Measurements from ENCODE around the gene KMT5C. TPM values are rescaled to one million over a fixed set of nuclear protein-coding genes. Genes with fewer than 3 reads are reported as not detected.

The KMT5C gene
- total and polyA plus RNA-seq, 8 donors = 12.9 to 27.6 (median 21.8) TPM

DNA sequence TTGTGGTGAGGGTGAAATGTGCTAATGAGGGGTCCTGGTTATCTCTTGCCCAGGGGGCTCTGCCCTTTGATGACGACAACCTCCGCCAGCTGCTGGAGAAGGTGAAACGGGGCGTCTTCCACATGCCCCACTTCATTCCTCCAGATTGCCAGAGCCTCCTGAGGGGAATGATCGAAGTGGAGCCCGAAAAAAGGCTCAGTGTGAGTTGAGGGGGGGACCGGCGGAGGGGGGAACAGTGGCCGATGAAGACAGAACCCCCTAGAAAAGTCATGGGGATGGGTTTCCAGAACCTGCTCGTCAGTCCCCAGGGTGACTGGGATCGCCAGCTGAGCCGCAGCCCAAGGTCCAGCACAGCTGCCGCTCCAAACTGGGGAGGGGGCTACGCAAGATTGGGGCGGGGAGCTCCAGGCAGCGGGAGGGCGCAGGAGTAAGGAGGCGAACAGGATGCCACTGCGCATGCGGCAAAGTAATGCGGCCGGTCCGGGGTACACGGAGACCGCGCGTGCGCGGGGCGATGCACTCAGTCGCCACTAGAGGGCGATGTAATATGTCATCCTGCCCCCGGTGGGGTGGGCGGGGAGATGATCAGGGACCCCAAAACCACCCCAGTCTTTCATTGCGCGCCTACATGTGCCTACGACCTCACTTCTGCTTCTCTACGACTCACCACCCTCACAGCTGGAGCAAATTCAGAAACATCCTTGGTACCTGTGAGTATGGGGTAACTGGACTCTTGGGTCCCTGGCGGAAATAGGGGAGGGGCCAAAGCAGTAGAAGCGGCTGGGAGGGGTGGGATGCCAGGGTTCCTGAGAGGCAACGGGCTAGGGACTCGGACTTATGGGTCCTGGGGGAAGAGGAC is 38.0 kb upstream of the KMT5C start:
- Histone ChIP-seq H3K9me3 (no peaks in the 10 kb centered on the region), H3K4me1 (peaks cover 0 to 10% of the 10 kb centered on the region in 2 donors), H3K4me3 (peak overlapping the region; percentile 5 to 26), H3K36me3 (no peaks in the 10 kb centered on the region), H3K27me3 (peaks cover 0 to 12% of the 10 kb centered on the region in 2 donors), H3K27ac (no peak overlapping the region)
- DNase-seq (peak; percentile 77 to 97 (median 92)), ATAC-seq (peak; percentile 98)
- TF ChIP-seq, protein P1, sequence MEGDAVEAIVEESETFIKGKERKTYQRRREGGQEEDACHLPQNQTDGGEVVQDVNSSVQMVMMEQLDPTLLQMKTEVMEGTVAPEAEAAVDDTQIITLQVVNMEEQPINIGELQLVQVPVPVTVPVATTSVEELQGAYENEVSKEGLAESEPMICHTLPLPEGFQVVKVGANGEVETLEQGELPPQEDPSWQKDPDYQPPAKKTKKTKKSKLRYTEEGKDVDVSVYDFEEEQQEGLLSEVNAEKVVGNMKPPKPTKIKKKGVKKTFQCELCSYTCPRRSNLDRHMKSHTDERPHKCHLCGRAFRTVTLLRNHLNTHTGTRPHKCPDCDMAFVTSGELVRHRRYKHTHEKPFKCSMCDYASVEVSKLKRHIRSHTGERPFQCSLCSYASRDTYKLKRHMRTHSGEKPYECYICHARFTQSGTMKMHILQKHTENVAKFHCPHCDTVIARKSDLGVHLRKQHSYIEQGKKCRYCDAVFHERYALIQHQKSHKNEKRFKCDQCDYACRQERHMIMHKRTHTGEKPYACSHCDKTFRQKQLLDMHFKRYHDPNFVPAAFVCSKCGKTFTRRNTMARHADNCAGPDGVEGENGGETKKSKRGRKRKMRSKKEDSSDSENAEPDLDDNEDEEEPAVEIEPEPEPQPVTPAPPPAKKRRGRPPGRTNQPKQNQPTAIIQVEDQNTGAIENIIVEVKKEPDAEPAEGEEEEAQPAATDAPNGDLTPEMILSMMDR (IDR thresholded peaks at IDR 0.05) = peak; percentile 99
- intact Hi-C loops (cut with DNase I) = loop anchor here in 1 of 2 donors (10.0 kb wide), 1 partner anchor 83 kb away; the partner anchor contains the start of genes RPL28 and TMEM238

DNA sequence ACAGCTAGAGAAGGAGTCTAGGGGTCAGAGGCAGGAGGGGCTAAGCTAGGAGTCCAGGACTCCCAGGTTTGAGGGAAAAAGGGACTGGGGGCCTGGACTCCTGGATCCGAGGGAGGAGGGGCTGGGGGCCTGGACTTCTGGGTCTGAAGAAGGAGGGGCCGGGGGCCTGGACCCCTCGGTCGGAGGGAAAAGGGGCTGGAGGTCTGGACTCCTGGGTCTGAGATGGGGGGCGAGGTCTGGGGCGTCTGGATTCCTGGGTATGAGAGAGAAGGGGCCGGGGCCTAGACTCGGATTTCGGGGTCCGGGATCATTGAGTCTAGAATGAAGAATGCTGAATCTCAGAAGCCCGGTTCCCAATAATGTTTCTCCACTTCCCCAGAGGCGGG is 37.4 kb upstream of the KMT5C start:
- TF ChIP-seq, protein P1 (IDR thresholded peaks at IDR 0.05) = no peak

DNA sequence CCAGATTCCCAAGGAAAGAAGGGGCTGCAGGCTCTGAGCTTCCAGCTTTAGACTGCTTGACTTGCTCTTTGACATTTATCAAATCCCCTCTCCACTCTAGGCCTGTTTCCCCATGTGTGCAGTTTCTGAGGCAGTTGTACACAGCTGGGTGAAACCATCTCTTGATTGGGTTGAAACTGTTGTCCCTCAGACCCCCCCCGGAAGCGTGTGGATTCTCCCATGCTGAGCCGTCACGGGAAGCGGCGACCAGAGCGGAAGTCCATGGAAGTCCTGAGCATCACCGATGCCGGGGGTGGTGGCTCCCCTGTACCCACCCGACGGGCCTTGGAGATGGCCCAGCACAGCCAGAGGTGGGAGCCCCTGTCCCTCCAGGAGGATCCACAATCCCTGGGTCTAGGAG is 36.2 kb upstream of the KMT5C start:
- no peaks in the 10 kb centered on the region for H3K9me3 ChIP-seq
- H3K27me3 ChIP-seq = peaks cover 0 to 5% of the 10 kb centered on the region in 2 donors
- intact Hi-C loops (cut with DNase I) = loop anchor here in 1 of 2 donors (10.0 kb wide), 1 partner anchor 81 kb away; the partner anchor contains the start of genes RPL28 and TMEM238
- no peaks in the 10 kb centered on the region for H3K36me3 ChIP-seq
- no peak for DNase-seq
- TF ChIP-seq, protein P1 (IDR thresholded peaks at IDR 0.05) = no peak
- peaks cover 0 to 10% of the 10 kb centered on the region in 2 donors for H3K4me1 ChIP-seq
- no peak overlapping the region for H3K27ac ChIP-seq
- ATAC-seq = no peak
- H3K4me3 ChIP-seq = no peak overlapping the region

More for the DNA sequence above, 37.4 kb upstream of the KMT5C start:
- ATAC-seq (no peak), DNase-seq (no peak)
- H3K9me3 ChIP-seq = no peaks in the 10 kb centered on the region
- H3K27me3 ChIP-seq = peaks cover 0 to 11% of the 10 kb centered on the region in 2 donors
- peaks cover 0 to 10% of the 10 kb centered on the region in 2 donors for H3K4me1 ChIP-seq
- intact Hi-C loops (cut with DNase I) = loop anchor here in 1 of 2 donors (10.0 kb wide), 1 partner anchor 82 kb away; the partner anchor contains the start of genes RPL28 and TMEM238
- peak overlapping the region in 1 of 2 donors; percentile 26 for H3K4me3 ChIP-seq
- no peaks in the 10 kb centered on the region for H3K36me3 ChIP-seq
- H3K27ac ChIP-seq = no peak overlapping the region

DNA sequence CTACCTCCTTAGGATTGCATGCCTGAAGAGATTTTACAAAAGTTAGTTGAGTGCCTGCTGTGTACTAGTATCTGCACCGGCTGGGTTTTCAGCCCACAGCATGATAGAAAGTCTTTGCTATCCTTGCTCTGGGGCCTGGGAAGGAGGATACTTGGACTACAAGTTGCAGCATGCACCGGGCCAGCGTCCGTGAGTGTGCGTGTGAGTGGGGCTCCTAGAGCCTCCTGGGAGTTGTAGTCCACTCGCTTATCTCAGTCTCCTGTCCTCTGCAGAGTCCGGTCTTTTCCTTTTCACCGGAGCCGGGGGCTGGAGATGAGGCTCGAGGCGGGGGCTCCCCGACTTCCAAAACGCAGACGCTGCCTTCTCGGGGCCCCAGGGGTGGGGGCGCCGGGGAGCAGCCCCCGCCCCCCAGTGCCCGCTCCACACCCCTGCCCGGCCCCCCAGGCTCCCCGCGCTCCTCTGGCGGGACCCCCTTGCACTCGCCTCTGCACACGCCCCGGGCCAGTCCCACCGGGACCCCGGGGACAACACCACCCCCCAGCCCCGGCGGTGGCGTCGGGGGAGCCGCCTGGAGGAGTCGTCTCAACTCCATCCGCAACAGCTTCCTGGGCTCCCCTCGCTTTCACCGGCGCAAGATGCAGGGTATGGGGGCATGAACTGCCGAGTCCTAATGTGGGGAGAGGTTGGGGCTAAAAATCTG is 35.2 kb upstream of the KMT5C start:
- Histone ChIP-seq H3K4me3 (no peak overlapping the region), H3K36me3 (no peaks in the 10 kb centered on the region), H3K27me3 (peaks cover 0 to 5% of the 10 kb centered on the region in 2 donors), H3K27ac (no peak overlapping the region), H3K4me1 (peaks cover 0 to 10% of the 10 kb centered on the region in 2 donors), H3K9me3 (no peaks in the 10 kb centered on the region)
- intact Hi-C loops (cut with DNase I) = loop anchor here in 1 of 2 donors (10.0 kb wide), 1 partner anchor 80 kb away; the partner anchor contains the start of genes RPL28 and TMEM238
- TF ChIP-seq, protein P1 (IDR thresholded peaks at IDR 0.05) = no peak
- DNase-seq (no peak), ATAC-seq (no peak)
